ENCODE measurements around the gene BAIAP3.

BAIAP3 gene

GRCh38 chr16:1331712-1332617, 1.5 kb upstream of the BAIAP3 start:
- ChIA-PET POLR2A (no interaction called here), CTCF (interaction anchor here (0.9 kb wide), 1 partner anchor 8 kb away, joined by 3 read pairs; no protein-coding TSS in a partner anchor)
- TF ChIP-seq CTCF (IDR thresholded peaks at IDR 0.05; ENCODE audit: insufficient read depth, low read length, missing control alignments) = no peak
- DNase-seq (ENCODE audit: low read depth, low spot score) = no peak
- no peak overlapping the region for H3K4me3 ChIP-seq (ENCODE audit: low read depth, low read length)

- TF ChIP-seq CTCF (IDR thresholded peaks at IDR 0.05; ENCODE audit: insufficient read depth, low read length, missing control alignments) = no peak
- POLR2A ChIA-PET = no interaction called here
- CTCF ChIA-PET = interaction anchor here (0.9 kb wide), 1 partner anchor 9 kb away, joined by 3 read pairs; no protein-coding TSS in a partner anchor
- H3K4me3 ChIP-seq (ENCODE audit: low read depth, low read length) = no peak overlapping the region
- no peak for DNase-seq (ENCODE audit: low read depth, low spot score)
These were observed 762 bp upstream of the BAIAP3 start for GRCh38 chr16:1332618-1333148.

- no peak for TF ChIP-seq CTCF (IDR thresholded peaks at IDR 0.05; ENCODE audit: insufficient read depth, low read length, missing control alignments)
- peak overlapping the region; percentile 12; the same call in 1 of the 2 replicates for H3K4me3 ChIP-seq (ENCODE audit: low read depth, low read length)
- ChIA-PET POLR2A (no interaction called here), CTCF (no interaction called here)
- no peak for DNase-seq (ENCODE audit: low read depth, low spot score)
These were observed 632 bp downstream of the BAIAP3 start for GRCh38 chr16:1333854-1334700.

- POLR2A ChIA-PET = interaction anchor here (0.6 to 0.8 kb wide), 2 partner anchors 8 to 411 kb away, joined by 3 read pairs; no protein-coding TSS in a partner anchor
- DNase-seq (ENCODE audit: low read depth, low spot score) = no peak
- no peak for TF ChIP-seq CTCF (IDR thresholded peaks at IDR 0.05; ENCODE audit: insufficient read depth, low read length, missing control alignments)
- H3K4me3 ChIP-seq (ENCODE audit: low read depth, low read length) = no peak overlapping the region
- CTCF ChIA-PET = no interaction called here
These were observed 1.3 kb downstream of the BAIAP3 start for GRCh38 chr16:1334739-1335138.

- no peak for DNase-seq (ENCODE audit: low read depth, low spot score)
- TF ChIP-seq CTCF (IDR thresholded peaks at IDR 0.05; ENCODE audit: insufficient read depth, low read length, missing control alignments) = no peak
- ChIA-PET POLR2A (interaction anchor here (0.6 to 0.8 kb wide), 2 partner anchors 9 to 411 kb away, joined by 3 read pairs; no protein-coding TSS in a partner anchor), CTCF (interaction anchor here (0.9 kb wide), 1 partner anchor 35 kb away, joined by 3 read pairs; no protein-coding TSS in a partner anchor)
- H3K4me3 ChIP-seq (ENCODE audit: low read depth, low read length) = no peak overlapping the region
These were observed 1.9 kb downstream of the BAIAP3 start for GRCh38 chr16:1335211-1335971.
